ENCODE results near the gene KDF1. TPM values are rescaled to one million over a fixed set of nuclear protein-coding genes. Genes with fewer than 3 reads are reported as not detected.

KDF1 gene
- total and polyA plus RNA-seq, 12 donors, result 0.15 to 0.26 (median 0.22) TPM; not detected in 7

DNA sequence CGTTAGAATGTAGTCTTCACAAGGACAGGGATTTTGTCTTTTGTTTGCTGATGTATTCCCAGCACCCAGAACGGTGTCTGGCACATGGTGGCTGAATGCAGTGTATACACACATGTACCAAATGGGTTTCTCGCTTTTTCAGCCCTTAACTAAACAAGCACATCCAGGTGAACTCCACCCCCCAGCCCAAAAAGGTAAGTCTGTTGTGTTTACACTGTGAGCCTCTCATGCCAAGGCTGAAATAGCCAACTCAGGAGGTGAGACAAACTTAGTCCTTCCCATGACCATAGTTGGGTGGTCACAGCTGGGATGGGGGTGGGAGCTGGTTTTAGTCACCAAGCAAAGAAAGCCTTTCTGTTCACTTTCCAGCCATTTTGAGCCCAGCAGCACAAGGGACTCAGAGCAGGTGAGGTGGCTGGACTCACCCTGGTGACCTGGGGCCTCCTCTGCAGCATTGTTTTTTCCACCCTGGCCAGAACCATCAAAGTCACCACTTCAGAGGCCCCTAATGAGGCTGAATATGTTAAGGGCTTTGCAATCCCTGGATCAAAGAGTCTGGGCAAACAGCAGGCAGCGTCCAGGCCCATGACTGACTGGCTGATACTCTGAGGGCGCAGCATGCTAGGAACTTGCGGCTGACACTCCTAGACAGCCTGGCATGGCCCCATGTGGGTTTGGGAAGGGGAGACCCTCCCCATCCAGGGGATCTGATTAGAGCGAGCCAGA is 43.6 kb upstream of the KDF1 start:
- TF ChIP-seq, protein P1, sequence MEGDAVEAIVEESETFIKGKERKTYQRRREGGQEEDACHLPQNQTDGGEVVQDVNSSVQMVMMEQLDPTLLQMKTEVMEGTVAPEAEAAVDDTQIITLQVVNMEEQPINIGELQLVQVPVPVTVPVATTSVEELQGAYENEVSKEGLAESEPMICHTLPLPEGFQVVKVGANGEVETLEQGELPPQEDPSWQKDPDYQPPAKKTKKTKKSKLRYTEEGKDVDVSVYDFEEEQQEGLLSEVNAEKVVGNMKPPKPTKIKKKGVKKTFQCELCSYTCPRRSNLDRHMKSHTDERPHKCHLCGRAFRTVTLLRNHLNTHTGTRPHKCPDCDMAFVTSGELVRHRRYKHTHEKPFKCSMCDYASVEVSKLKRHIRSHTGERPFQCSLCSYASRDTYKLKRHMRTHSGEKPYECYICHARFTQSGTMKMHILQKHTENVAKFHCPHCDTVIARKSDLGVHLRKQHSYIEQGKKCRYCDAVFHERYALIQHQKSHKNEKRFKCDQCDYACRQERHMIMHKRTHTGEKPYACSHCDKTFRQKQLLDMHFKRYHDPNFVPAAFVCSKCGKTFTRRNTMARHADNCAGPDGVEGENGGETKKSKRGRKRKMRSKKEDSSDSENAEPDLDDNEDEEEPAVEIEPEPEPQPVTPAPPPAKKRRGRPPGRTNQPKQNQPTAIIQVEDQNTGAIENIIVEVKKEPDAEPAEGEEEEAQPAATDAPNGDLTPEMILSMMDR (IDR thresholded peaks at IDR 0.05), result no peak
- peaks cover 24 to 72% (median 47%) of the 10 kb centered on the region in 9 donors for H3K4me1 ChIP-seq
- peaks cover 0 to 15% (median 0%) of the 10 kb centered on the region in 9 donors for H3K36me3 ChIP-seq
- intact Hi-C loops (cut with DNase I), result no loop called here
- H3K27ac ChIP-seq, result peak overlapping the region in 5 of 10 donors; percentile 16 to 55 (median 46)
- no peaks in the 10 kb centered on the region for H3K9me3 ChIP-seq
- H3K4me3 ChIP-seq, result no peak overlapping the region
- no peak for DNase-seq
- ATAC-seq, result no peak
- no peaks in the 10 kb centered on the region for H3K27me3 ChIP-seq
- 90 to 93% methylated on average over 7 of the region's 7 CpGs for WGBS, 2 donors

DNA sequence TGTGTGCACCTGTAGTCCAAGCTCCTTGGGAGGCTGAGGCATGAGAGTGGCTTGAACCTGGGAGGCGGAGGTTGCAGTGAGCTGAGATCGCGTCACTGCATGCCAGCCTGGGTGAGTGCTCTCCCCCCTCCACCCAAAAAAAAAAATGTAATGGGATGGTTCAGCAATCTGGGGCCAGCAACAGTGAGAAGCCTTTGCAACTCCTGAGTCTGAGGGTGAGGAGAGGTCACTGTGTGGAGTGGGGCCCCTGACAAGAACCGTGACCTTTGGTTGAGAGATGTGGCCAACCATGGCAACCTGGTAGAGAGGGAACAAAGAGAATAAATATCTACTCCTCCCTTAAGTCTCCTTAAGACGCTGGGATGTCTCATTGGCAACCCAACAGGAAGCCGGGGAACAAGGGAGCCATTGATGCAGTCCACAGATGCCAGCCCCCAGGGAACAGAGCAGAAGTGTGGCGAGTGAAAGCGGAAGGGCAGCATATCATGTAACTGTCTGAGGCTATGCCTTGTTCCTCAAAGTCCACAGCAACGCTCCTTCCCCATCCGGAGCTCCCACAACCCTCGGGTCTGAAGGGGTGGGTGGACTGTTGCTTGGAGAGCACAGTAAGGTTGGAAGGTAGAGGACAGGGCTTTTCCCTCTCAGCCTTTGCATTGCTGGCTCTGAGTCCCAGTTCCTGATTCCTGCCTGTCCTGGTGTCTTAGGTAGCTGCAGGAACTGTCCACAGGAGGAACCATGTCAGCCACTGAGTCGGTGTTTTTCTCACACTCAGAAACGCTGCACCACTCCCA is 41.5 kb upstream of the KDF1 start:
- TF ChIP-seq, protein P1 (IDR thresholded peaks at IDR 0.05), result no peak
- peaks cover 34 to 76% (median 55%) of the 10 kb centered on the region in 9 donors for H3K4me1 ChIP-seq
- DNase-seq (peak; percentile 38 to 54), ATAC-seq (peak in 7 of 8 donors; percentile 15 to 48 (median 36))
- intact Hi-C loops (cut with DNase I), result no loop called here
- peak overlapping the region in 8 of 10 donors; percentile 50 to 87 (median 76) for H3K27ac ChIP-seq
- H3K36me3 ChIP-seq, result peaks cover 0 to 15% (median 0%) of the 10 kb centered on the region in 9 donors
- H3K27me3 ChIP-seq, result peaks cover 0 to 7% (median 0%) of the 10 kb centered on the region in 7 donors
- peak overlapping the region in 1 of 10 donors; percentile 16 for H3K4me3 ChIP-seq
- WGBS, 2 donors, result 45 to 58% methylated on average over 13 of the region's 13 CpGs
- no peaks in the 10 kb centered on the region for H3K9me3 ChIP-seq

DNA sequence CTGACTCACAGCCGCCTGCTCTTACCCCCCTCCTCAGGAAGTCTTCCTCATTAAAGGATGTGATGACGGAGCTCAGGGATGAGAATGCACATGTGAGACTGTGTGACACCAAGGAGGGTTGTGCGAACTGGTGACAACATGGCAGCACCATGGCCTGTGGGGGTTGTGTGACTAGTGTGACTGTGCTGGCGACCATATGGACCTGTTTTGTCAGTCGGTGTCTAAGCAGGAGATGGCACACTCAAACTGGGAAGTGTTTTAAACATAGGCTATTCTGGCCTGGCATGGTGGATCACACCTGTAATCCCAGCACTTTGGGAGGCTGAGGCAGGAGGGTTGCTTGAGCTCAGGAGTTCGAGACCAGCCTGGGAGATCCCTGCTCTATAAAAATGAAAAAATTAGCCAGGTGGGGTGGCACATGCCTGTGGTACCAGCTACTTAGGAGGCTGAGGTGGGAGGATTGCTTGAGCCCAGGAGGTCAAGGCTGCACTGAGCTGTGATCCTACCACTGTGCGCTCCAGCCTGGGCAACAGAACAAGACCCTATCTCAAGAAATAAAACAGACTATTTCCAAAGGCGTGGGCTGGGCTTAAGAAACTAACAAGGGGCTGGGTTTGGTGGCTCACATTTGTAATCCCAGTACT is 40.7 kb upstream of the KDF1 start:
- H3K36me3 ChIP-seq, result peaks cover 0 to 7% (median 0%) of the 10 kb centered on the region in 9 donors
- WGBS, 2 donors, result 75 to 87% methylated on average over 8 of the region's 8 CpGs
- no peak overlapping the region for H3K4me3 ChIP-seq
- intact Hi-C loops (cut with DNase I), result no loop called here
- no peak for ATAC-seq
- H3K27ac ChIP-seq, result peak overlapping the region in 9 of 10 donors; percentile 50 to 87 (median 75)
- H3K4me1 ChIP-seq, result peaks cover 36 to 76% (median 55%) of the 10 kb centered on the region in 9 donors
- TF ChIP-seq, protein P1 (IDR thresholded peaks at IDR 0.05), result no peak
- peaks cover 0 to 15% (median 6%) of the 10 kb centered on the region in 7 donors for H3K27me3 ChIP-seq
- DNase-seq, result no peak
- no peaks in the 10 kb centered on the region for H3K9me3 ChIP-seq

Measured in heart right ventricle (tissue), 16 donors.